ENCODE results near the gene FARP1. TPM values are rescaled to one million over a fixed set of nuclear protein-coding genes. Genes with fewer than 3 reads are reported as not detected.

Gene FARP1
- total and polyA plus RNA-seq, 2 of the 8 experiments (the other 6 are each of a cell fraction or from before 2014, with no cell fraction given), result 24.7 to 104 TPM

- no peak overlapping the region for H3K4ac ChIP-seq (replicated peaks; ENCODE audit: insufficient read length, low read depth, low read length)
- no peak overlapping the region for H2BK12ac ChIP-seq (ENCODE audit: low read depth, low read length)
- H3K18ac ChIP-seq (ENCODE audit: extremely low read depth, low read length), result no peak overlapping the region
- H4K5ac ChIP-seq (ENCODE audit: insufficient read length, low read depth, low read length), result no peak overlapping the region
- H2BK15ac ChIP-seq (ENCODE audit: low read length), result no peak overlapping the region
- H2BK20ac ChIP-seq (ENCODE audit: low read length), result no peak overlapping the region
- no peak overlapping the region for H4K91ac ChIP-seq (replicated peaks; ENCODE audit: insufficient read length, low read length)
- H3K9me3 ChIP-seq (ENCODE audit: insufficient read depth in 2 of 2, low read depth in 1 of 2, low read length in 1 of 2), result no peaks in the 10 kb centered on the region
- peaks cover 1% of the 10 kb centered on the region in 2 experiments for H4K20me1 ChIP-seq (replicated peaks in 1 of 2; ENCODE audit: control insufficient read depth in 1 of 2, insufficient read depth in 2 of 2, low read length in 2 of 2)
- no peak overlapping the region for H3K4me3 ChIP-seq (ENCODE audit: extremely low read depth in 1 of 4, insufficient read depth in 2 of 4, low read depth in 3 of 4, low read length in 4 of 4)
- H2AK5ac ChIP-seq (ENCODE audit: low read depth, low read length), result no peak overlapping the region
- no peaks in the 10 kb centered on the region; a peak in 1 of 7 replicates for H3K27me3 ChIP-seq (replicated peaks in 1 of 4; ENCODE audit: control insufficient read depth in 3 of 4, extremely low read depth in 1 of 4, insufficient read depth in 3 of 4, low read length in 3 of 4)
- ChIA-PET CTCF (ENCODE audit: partially characterized antibody) (interaction anchor here (1.2 kb wide), 1 partner anchor 261 kb away, joined by 4 read pairs; no protein-coding TSS in a partner anchor), POLR2A (ENCODE audit: partially characterized antibody) (no interaction called here)
- H2BK5ac ChIP-seq (ENCODE audit: low read depth, low read length), result no peak overlapping the region
- H2AFZ ChIP-seq (ENCODE audit: low read length), result no peak overlapping the region
- no peak overlapping the region for H2BK120ac ChIP-seq (replicated peaks; ENCODE audit: low read depth, low read length)
- no peak overlapping the region for H4K8ac ChIP-seq (ENCODE audit: extremely low read depth, insufficient read depth, low read length)
- H3K36me3 ChIP-seq (ENCODE audit: control insufficient read depth in 2 of 4, insufficient read depth in 4 of 4, low read length in 3 of 4), result no peaks in the 10 kb centered on the region
- no peak for TF ChIP-seq FOSL1 (IDR thresholded peaks at IDR 0.05; ENCODE audit: insufficient read depth, low read depth, low read length)
- TF ChIP-seq BRCA1 (IDR thresholded peaks at IDR 0.05; ENCODE audit: low read depth, low read length), result no peak
- no peak for TF ChIP-seq SP1 (IDR thresholded peaks at IDR 0.05; ENCODE audit: low read depth, low read length)
- TF ChIP-seq BACH1 (IDR thresholded peaks at IDR 0.05; ENCODE audit: low read length), result no peak
- no peak for TF ChIP-seq POU5F1 (IDR thresholded peaks at IDR 0.05; ENCODE audit: low read depth, low read length)
- TF ChIP-seq, protein P1, sequence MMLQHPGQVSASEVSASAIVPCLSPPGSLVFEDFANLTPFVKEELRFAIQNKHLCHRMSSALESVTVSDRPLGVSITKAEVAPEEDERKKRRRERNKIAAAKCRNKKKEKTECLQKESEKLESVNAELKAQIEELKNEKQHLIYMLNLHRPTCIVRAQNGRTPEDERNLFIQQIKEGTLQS (IDR thresholded peaks at IDR 0.05; ENCODE audit: insufficient read depth, low read depth, low read length), result no peak
- TF ChIP-seq GABPA (IDR thresholded peaks at IDR 0.05; ENCODE audit: borderline replicate concordance, insufficient read depth, low read length), result no peak
- TF ChIP-seq SP2 (IDR thresholded peaks at IDR 0.05; ENCODE audit: low read length), result no peak
- no peak for FAIRE-seq
- H3K56ac ChIP-seq (replicated peaks; ENCODE audit: insufficient read length, low read depth, low read length), result no peak overlapping the region
- peaks cover 7% of the 10 kb centered on the region; the same call in 1 of the 2 replicates for H3K79me1 ChIP-seq (ENCODE audit: low read depth, low read length)
- no peak overlapping the region for H3K4me2 ChIP-seq (ENCODE audit: insufficient read depth in 1 of 2, low read depth in 2 of 2, low read length in 2 of 2)
- 86% methylated on average over 7 of the region's 7 CpGs; no CpG with 5 or more reads in 1 of the 2 experiments for WGBS, 2 experiments (ENCODE audit: extremely low coverage in 1 of 2, insufficient coverage in 1 of 2, insufficient read length in 1 of 2, insufficient replicate concordance in 2 of 2, low coverage in 1 of 2, low lambda C conversion rate in 2 of 2, missing lambda C conversion rate in 1 of 2)
- H3K9ac ChIP-seq (replicated peaks in 1 of 4; ENCODE audit: extremely low read depth in 1 of 4, low read depth in 3 of 4, low read length in 3 of 4), result no peak overlapping the region
- DNase-seq (ENCODE audit: low read depth in 1 of 2, low spot score in 2 of 2), result no peak
- peaks cover 0 to 29% of the 10 kb centered on the region in 2 experiments; a peak in 2 of 4 replicates for H3K79me2 ChIP-seq (ENCODE audit: control insufficient read depth in 1 of 2, insufficient read depth in 2 of 2, low read length in 2 of 2)
- H3K14ac ChIP-seq (ENCODE audit: insufficient read length), result no peak overlapping the region
- H3K23ac ChIP-seq (ENCODE audit: insufficient read length), result no peak overlapping the region
- H3K23me2 ChIP-seq (ENCODE audit: low read depth, low read length), result no peaks in the 10 kb centered on the region; the same call in 1 of the 2 replicates
- peaks cover 0 to 6% (median 1%) of the 10 kb centered on the region in 4 experiments; a peak in 4 of 7 replicates for H3K4me1 ChIP-seq (replicated peaks in 1 of 4; ENCODE audit: control insufficient read depth in 3 of 4, insufficient read depth in 4 of 4, low read length in 3 of 4)
- no peak overlapping the region for H3K27ac ChIP-seq (ENCODE audit: low read depth, low read length)
Observed at GRCh38 chr13:98299966-98300350, 157.1 kb downstream of the FARP1 start.

Measured in H1 (cell line).